ENCODE results near the gene SPRED3. TPM values are rescaled to one million over a fixed set of nuclear protein-coding genes. Genes with fewer than 3 reads are reported as not detected.

Gene SPRED3
- total and polyA plus RNA-seq, 9 of the 15 experiments (the other 6 are each of a cell fraction or from before 2014, with no cell fraction given): 0.05 to 1.3 (median 0.36) TPM

GRCh38 chr19:38434549-38435051 is 46.1 kb downstream of the SPRED3 start (continued):
- TF ChIP-seq CHCHD3 (CRISPR knock-in tag; IDR thresholded peaks at IDR 0.05) (no peak), RNF219 (CRISPR knock-in tag; IDR thresholded peaks at IDR 0.05) (no peak), RBM15 (IDR thresholded peaks at IDR 0.05; ENCODE audit: insufficient read depth, low read length) (no peak), DPF2 (IDR thresholded peaks at IDR 0.05) (no peak; the same call in 1 of the 2 replicates), KDM1A (IDR thresholded peaks at IDR 0.05) (peak in 1 of 2 experiments; percentile 38; a peak in 1 of 4 replicates), TFAP4 (CRISPR knock-in tag; IDR thresholded peaks at IDR 0.05; ENCODE audit: borderline replicate concordance) (no peak), KDM2B (CRISPR knock-in tag; IDR thresholded peaks at IDR 0.05) (no peak), ID3 (CRISPR knock-in tag; IDR thresholded peaks at IDR 0.05) (no peak), ID3 (tag; IDR thresholded peaks at IDR 0.05) (no peak), ZNF740 (CRISPR knock-in tag; IDR thresholded peaks at IDR 0.05) (no peak), ZNF740 (tag; IDR thresholded peaks at IDR 0.05) (no peak), SP2 (IDR thresholded peaks at IDR 0.05; ENCODE audit: extremely low read depth, low read depth, low read length, poor library complexity, severe bottlenecking) (no peak), HDAC1 (IDR thresholded peaks at IDR 0.05) (no peak; a peak in 1 of 4 replicates), THRAP3 (IDR thresholded peaks at IDR 0.05; ENCODE audit: borderline replicate concordance) (no peak), ZNF146 (CRISPR knock-in tag; IDR thresholded peaks at IDR 0.05; ENCODE audit: unreplicated experiment) (no peak), SP1 (CRISPR knock-in tag; IDR thresholded peaks at IDR 0.05) (no peak), THAP7 (CRISPR knock-in tag; IDR thresholded peaks at IDR 0.05) (no peak), MAX (CRISPR knock-in tag; IDR thresholded peaks at IDR 0.05) (no peak), ZNF316 (IDR thresholded peaks at IDR 0.05) (peak; percentile 100), CHD4 (IDR thresholded peaks at IDR 0.05; ENCODE audit: insufficient read depth, insufficient replicate concordance, low read depth, low read length, poor library complexity, severe bottlenecking) (no peak), MAFF (IDR thresholded peaks at IDR 0.05; ENCODE audit: low read length) (peak; percentile 99), MAFG (tag; conservative IDR thresholded peaks at IDR 0.05) (peak; percentile 98), ETS2 (tag; IDR thresholded peaks at IDR 0.05; ENCODE audit: borderline replicate concordance, poor library complexity, severe bottlenecking) (no peak), PTBP1 (IDR thresholded peaks at IDR 0.05; ENCODE audit: low read depth, low read length) (no peak), RBFOX2 (IDR thresholded peaks at IDR 0.05; ENCODE audit: low read depth, low read length) (peak; percentile 57)
